K562 (cell line): Measurements from ENCODE around the gene ZNF862. TPM values are rescaled to one million over a fixed set of nuclear protein-coding genes. Genes with fewer than 3 reads are reported as not detected.

Experiments
- HDAC1 ChIP-seq, 2 experiments: fragments of 450-650 bp; IDR thresholded peaks; 2 replicates each; pipeline ENCODE4 v1.6.1; 2016 to 2017; ENCODE audit warnings: inconsistent platforms in 1 of 2, mild to moderate bottlenecking in 1 of 2, moderate library complexity in 1 of 2
- IRF9 ChIP-seq: fragments of 450-650 bp; IDR thresholded peaks from 2 replicates; pipeline ENCODE4 v1.6.1; 2016; ENCODE audit warnings: missing biosample characterization, missing genetic modification characterization
- MED1 ChIP-seq: sonication (generic); formaldehyde crosslinking; IDR thresholded peaks from 2 replicates; pipeline ENCODE4 v1.8.1; 2023; ENCODE audit warnings: missing genetic modification reagents, borderline replicate concordance
- VEZF1 ChIP-seq: fragments of 200-800 bp; sonication (Bioruptor generic); IDR thresholded peaks from 2 replicates; pipeline ENCODE4 v1.6.1; 2017; ENCODE audit warnings: missing genetic modification characterization, missing compliant biosample characterization
- ZNF395 ChIP-seq: fragments of 200-800 bp; sonication (Bioruptor generic); IDR thresholded peaks from 2 replicates; pipeline ENCODE4 v1.6.1; 2017; ENCODE audit warnings: missing genetic modification characterization, missing compliant biosample characterization
- polyA plus RNA-seq, 8 experiments: library from polyadenylated mRNA; depleted of rRNA in 4 of 8; stranded (reverse) in 5 of 8; unstranded in 3 of 8; fragments of >200 nt; fragmentation: Nextera tagmentation in 2 of 8; fragmentation: Illumina TruSeq in 1 of 8; extraction: Ambion mirVana in 2 of 8; extraction: Trizol in 1 of 8; gene quantifications; 2 replicates each; pipeline versions ENCODE4 v1.2.1 to v1.2.3, GENCODE V29; 2011 to 2014; ENCODE audit warnings: inconsistent platforms in 1 of 8, missing spikeins in 1 of 8
- total RNA-seq, 7 experiments: library from RNA; depleted of rRNA in 6 of 7; stranded (reverse); fragments of >200 nt in 6 of 7; fragmentation: Illumina TruSeq in 2 of 7; extraction: Trizol in 2 of 7; gene quantifications; 2 replicates each; pipeline versions ENCODE4 v1.2.1 to v1.2.3, GENCODE V29; 2011 to 2021; ENCODE audit warnings: low replicate concordance in 1 of 7

ZNF862 gene
- total and polyA plus RNA-seq, 9 of the 15 experiments (the other 6 are each of a cell fraction or from before 2014, with no cell fraction given) = 1.1 to 3.9 (median 2.6) TPM

GRCh38 chr7:149865437-149865836 lies 27.3 kb downstream of the ZNF862 start (continued):
- TF ChIP-seq IRF9 (tag) (no peak), ZNF395 (CRISPR knock-in tag) (no peak), VEZF1 (CRISPR knock-in tag) (no peak), HDAC1 (IDR thresholded peaks at IDR 0.05) (no peak), MED1 (CRISPR knock-in tag) (0 out of 2 replicates have a peak, but pooled peaks have one; percentile 62)
